Measurements from ENCODE around the gene RNU7-1.

Gene RNU7-1

GRCh38 chr12:6963791-6964413 is 20.3 kb downstream of the RNU7-1 start:
- TF ChIP-seq GABPA (IDR thresholded peaks at IDR 0.05; ENCODE audit: low read depth) = no peak
- TF ChIP-seq CTCF (IDR thresholded peaks at IDR 0.05; ENCODE audit: insufficient read depth, low read length) = no peak
- TF ChIP-seq REST (IDR thresholded peaks at IDR 0.05; ENCODE audit: insufficient replicate concordance, low read depth) = no peak
- TF ChIP-seq POLR2AphosphoS5 (IDR thresholded peaks at IDR 0.05; ENCODE audit: low read depth) = no peak; the same call in 1 of the 2 replicates
- TF ChIP-seq SPI1 (IDR thresholded peaks at IDR 0.05; ENCODE audit: borderline replicate concordance, low read depth) = no peak
- H3K27ac ChIP-seq (replicated peaks) = peak overlapping the region; percentile 50
- no peaks in the 10 kb centered on the region for H3K27me3 ChIP-seq (ENCODE audit: insufficient read depth, poor library complexity, severe bottlenecking)
- no peak for DNase-seq (ENCODE audit: low read depth in 1 of 2, low spot score in 1 of 2)
- no peak overlapping the region for H3K4me3 ChIP-seq (replicated peaks; ENCODE audit: insufficient read depth, low read length)

- H3K4me3 ChIP-seq (replicated peaks; ENCODE audit: insufficient read depth, low read length) = no peak overlapping the region
These were observed 21.0 kb downstream of the RNU7-1 start for GRCh38 chr12:6964605-6965025.

More at GRCh38 chr12:6964605-6965025, 21.0 kb downstream of the RNU7-1 start:
- Histone ChIP-seq H3K27ac (replicated peaks) (peak overlapping the region; percentile 50), H3K27me3 (ENCODE audit: insufficient read depth, poor library complexity, severe bottlenecking) (no peaks in the 10 kb centered on the region)
- no peak for TF ChIP-seq REST (IDR thresholded peaks at IDR 0.05; ENCODE audit: insufficient replicate concordance, low read depth)
- TF ChIP-seq GABPA (IDR thresholded peaks at IDR 0.05; ENCODE audit: low read depth) = no peak
- TF ChIP-seq CTCF (IDR thresholded peaks at IDR 0.05; ENCODE audit: insufficient read depth, low read length) = no peak
- TF ChIP-seq SPI1 (IDR thresholded peaks at IDR 0.05; ENCODE audit: borderline replicate concordance, low read depth) = no peak
- no peak for TF ChIP-seq POLR2AphosphoS5 (IDR thresholded peaks at IDR 0.05; ENCODE audit: low read depth)
- DNase-seq (ENCODE audit: low read depth in 1 of 2, low spot score in 1 of 2) = no peak

Data from HL-60 (cell line).